ENCODE measurements around the gene NUP43. TPM values are rescaled to one million over a fixed set of nuclear protein-coding genes. Genes with fewer than 3 reads are reported as not detected.
A peak's percentile ranks its signal among the peaks of the same experiment; 100 is the strongest.

The NUP43 gene
- total RNA-seq, 2 donors from 2014 or later: 53.3 to 73.2 TPM

DNA sequence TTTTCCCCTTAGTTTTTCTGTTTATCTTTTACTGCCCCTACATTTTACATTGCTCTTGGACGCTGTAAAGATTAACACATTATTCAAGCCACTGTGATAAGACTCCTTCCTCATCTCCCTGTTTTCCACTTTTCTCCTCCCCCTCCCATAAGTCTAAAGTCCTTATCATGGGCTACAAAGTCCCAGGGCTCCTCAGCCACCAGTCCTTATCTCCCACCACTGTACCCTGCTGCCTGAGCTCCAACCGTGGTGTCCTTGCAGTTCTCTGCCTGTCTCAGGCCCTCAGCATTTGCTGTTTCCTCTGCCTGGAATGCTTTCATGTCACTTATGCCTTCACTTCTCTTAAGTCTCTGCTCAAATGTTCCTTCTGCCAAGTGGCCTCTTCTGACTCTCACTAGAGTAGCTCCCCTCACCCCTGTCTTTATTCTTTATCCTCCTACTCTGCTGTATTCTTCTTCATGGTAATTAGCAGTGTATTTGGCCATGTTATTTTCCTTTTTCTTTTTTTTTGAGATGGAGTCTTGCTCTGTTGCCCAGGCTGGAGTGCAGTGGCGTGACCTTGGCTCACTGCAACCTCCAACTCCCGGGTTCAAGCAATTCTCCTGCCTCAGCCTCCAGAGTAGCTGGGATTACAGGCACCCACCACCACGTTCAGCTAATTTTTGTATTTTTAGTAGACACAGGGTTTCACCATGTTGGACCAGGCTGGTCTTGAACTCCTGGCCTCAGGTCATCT, 17.7 kb downstream of the NUP43 start:
- Mint-ChIP-seq H3K4me1 (ENCODE audit: low read depth in 2 of 2) (peaks cover 8 to 11% of the 10 kb centered on the region in 2 donors), H3K27me3 (no peaks in the 10 kb centered on the region), H3K27ac (peak overlapping the region; percentile 4 to 71), H3K9me3 (no peaks in the 10 kb centered on the region), H3K36me3 (no peaks in the 10 kb centered on the region), H3K4me3 (no peak overlapping the region)
- ATAC-seq (no peak), DNase-seq (ENCODE audit: low spot score) (no peak)

DNA sequence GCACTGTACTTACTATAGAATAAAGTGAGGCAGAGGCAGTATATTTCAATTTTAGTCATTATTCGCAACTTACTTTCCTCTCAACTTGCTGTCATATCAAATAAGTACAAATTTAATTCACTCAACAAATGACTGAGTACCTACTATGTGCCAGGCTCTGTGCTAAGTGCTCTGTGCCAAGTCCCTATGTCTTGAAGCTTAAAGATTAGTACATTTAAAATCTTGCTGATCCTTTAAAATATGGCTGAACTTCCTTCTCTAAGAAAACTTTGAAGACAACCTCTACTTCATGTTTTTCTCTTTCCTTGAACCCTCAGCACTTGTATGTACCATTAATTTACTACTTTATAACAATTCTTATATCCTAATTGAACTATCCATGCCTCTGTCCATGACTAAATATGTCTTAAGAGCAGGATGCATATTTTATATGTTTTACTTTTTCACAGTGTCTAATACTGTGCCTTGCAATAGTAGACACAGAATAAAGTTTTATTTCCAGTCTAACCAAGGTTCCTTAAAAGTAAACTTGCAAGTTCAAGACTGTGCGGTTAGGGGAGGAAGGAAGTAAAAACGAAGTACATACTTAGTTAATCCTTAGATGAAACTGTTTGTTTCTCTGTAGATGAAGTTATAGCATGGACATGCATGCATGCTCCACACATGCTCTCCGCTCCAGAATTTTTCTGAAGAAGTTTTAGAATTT, 18.4 kb downstream of the NUP43 start:
- Mint-ChIP-seq H3K36me3 (no peaks in the 10 kb centered on the region), H3K27me3 (no peaks in the 10 kb centered on the region), H3K4me1 (ENCODE audit: low read depth in 2 of 2) (peaks cover 8 to 11% of the 10 kb centered on the region in 2 donors), H3K9me3 (no peaks in the 10 kb centered on the region), H3K27ac (peak overlapping the region; percentile 4 to 71), H3K4me3 (no peak overlapping the region)
- DNase-seq (ENCODE audit: low spot score) (no peak), ATAC-seq (no peak)

DNA sequence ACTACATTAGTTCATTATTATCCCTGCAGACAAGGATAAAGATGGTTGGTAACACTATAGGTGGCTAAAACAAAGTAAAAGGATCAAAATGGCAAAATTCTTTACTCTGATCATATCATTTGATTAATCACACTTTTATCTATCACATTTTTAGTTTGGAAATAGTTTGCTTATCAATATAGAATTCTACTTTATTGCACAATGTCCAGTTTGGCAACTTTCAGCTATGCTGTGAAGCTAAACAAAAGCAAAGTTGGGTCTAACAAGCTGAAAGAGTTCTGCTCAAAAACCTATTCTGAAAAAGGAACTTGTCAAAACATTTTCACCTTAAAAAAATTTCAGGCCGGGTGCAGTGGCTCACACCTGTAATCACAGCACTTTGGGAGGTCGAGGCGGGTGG, 20.5 kb downstream of the NUP43 start:
- Mint-ChIP-seq H3K9me3 (no peaks in the 10 kb centered on the region), H3K4me3 (no peak overlapping the region), H3K4me1 (ENCODE audit: low read depth in 2 of 2) (peaks cover 8 to 11% of the 10 kb centered on the region in 2 donors), H3K27ac (no peak overlapping the region), H3K27me3 (no peaks in the 10 kb centered on the region), H3K36me3 (no peaks in the 10 kb centered on the region)
- ATAC-seq (no peak), DNase-seq (ENCODE audit: low spot score) (no peak)

DNA sequence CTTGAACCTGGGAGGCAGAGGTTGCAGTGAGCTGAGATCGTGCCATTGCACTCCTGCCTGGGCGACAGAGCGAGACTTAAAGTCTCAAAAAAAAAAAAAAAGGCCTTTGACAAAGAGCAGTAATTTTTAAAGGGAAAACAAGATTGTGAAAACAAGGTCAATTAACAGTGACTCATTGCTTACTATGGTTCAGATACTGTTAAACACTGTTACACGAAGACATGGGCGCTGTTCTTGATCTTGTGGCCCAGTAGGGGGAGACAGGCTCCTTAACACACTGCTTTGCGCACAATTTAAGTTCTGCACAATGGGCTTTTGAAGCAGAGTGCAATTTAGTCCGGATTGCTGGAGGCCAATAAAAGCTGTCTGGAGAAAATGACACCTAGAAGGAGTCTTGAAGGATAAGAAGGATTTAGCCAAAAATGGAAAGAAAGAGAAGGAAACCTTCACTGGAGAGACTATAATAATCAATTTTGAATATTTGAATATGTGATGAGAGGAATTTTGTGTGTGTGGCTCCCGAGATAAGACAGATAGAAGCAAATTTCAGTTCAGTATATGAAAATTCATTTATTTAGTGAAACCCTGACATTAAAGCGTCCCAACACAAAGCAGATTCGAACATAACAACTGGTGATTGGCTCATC, 22.4 kb downstream of the NUP43 start:
- H3K36me3 Mint-ChIP-seq: no peaks in the 10 kb centered on the region
- no peak overlapping the region for H3K27ac Mint-ChIP-seq
- no peaks in the 10 kb centered on the region for H3K9me3 Mint-ChIP-seq
- DNase-seq (ENCODE audit: low spot score) (no peak), ATAC-seq (peak; percentile 61 to 82)
- no peak overlapping the region for H3K4me3 Mint-ChIP-seq
- peaks cover 8 to 14% of the 10 kb centered on the region in 2 donors for H3K4me1 Mint-ChIP-seq (ENCODE audit: low read depth in 2 of 2)
- no peaks in the 10 kb centered on the region for H3K27me3 Mint-ChIP-seq

DNA sequence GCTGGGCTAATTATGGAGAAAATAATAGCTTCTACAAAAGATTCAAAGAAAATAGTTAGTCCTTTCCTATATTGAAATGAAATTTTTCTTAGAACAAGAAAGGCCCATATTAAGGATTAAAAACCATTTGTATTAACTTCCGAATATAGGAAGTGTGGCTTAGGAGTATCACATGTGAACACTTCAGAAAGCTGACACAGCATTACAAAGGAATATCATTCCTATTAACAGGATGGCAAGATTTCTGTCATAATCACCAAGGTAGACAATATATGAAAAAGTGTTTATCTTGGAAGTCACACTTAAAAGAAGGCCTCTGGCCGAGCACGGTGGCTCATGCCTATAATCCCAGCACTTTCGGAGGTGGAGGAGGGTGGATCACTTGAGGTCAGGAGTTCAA, 23.1 kb downstream of the NUP43 start:
- no peaks in the 10 kb centered on the region for H3K36me3 Mint-ChIP-seq
- ATAC-seq: no peak

DNA sequence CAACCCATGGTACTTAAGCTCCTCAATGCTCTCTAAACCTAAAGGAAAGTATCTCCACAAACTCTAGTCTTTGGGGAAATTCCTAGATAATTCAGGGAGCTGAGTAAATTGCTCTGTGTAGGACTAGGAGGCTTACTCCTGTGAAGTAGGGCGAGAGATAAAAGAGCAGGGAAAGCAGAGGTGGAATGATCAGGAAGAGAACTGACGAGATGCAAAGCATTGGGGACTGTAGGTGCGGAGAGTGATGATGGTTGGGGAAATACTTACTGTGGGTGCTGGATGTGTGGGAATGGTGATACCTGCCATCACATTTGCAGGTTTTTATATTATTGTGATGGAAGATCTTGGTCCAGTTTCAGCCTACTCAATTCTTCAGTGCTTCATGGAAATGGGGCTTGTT, 26.8 kb downstream of the NUP43 start:
- no peaks in the 10 kb centered on the region for H3K27me3 Mint-ChIP-seq

More for the DNA sequence above, 23.1 kb downstream of the NUP43 start:
- no peaks in the 10 kb centered on the region for H3K27me3 Mint-ChIP-seq
- no peak for DNase-seq (ENCODE audit: low spot score)
- no peak overlapping the region for H3K27ac Mint-ChIP-seq
- peaks cover 5 to 12% of the 10 kb centered on the region in 2 donors for H3K4me1 Mint-ChIP-seq (ENCODE audit: low read depth in 2 of 2)
- H3K4me3 Mint-ChIP-seq: no peak overlapping the region
- H3K9me3 Mint-ChIP-seq: no peaks in the 10 kb centered on the region

DNA sequence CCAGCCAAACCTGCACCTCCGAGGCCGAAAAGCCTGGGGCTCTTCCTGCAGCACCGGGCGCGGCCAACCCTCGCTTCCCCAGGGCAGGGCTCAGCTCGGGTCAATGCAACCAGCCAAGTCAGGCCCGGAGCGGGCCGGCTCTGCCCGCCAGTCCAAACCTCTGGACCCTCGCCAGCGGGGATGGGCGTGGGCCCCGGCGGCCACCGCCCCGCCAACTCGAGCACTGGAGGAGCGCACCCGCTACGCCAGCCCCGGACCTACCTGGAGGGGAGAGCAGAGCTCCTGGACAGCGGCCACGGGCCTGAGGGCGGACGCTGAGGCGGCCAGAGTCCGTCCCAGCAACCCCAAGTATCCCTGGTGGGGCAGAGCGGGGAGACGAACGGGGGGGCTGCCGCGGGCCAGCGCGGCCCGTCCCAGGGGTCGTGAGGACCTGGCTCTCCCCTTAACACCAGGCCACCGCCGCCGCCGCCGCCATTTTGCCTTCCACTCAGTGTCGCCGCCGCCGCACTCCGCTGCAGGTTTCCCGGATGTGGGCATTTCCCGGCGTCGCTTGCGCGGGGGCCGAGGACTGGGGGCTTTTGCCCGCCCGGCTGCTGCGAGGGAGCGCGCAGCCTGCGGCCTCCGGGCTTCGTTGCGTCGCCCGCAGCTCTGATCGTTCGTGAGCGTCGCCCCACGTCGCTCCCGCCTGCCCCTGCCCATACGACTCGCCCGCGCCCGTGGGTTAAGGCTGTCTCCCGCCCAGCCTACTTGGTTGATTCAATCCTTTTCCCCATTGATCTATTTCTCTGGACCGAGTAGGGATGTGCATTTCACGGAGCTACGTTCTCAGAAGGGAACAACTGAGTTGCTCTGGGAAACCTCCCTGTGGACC, 28.5 kb downstream of the NUP43 start, which contains the start of gene LATS1:
Gene LATS1, minus strand, starts transcription at position 514 of the 871 bp plus-strand sequence. CDS start 15,975 bp downstream, outside the sequence.
- H3K27me3 Mint-ChIP-seq: no peaks in the 10 kb centered on the region
- peak; percentile 94 for DNase-seq (ENCODE audit: low spot score)
- peaks cover 19 to 28% of the 10 kb centered on the region in 2 donors for H3K4me1 Mint-ChIP-seq (ENCODE audit: low read depth in 2 of 2)
- peak; percentile 96 to 97 for ATAC-seq
- H3K4me3 Mint-ChIP-seq: peak within 1 kb of the TSS; percentile 100
- H3K27ac Mint-ChIP-seq: peak within 1 kb of the TSS; percentile 94 to 96
- H3K36me3 Mint-ChIP-seq: peaks cover 4% of the 10 kb centered on the region
- H3K9me3 Mint-ChIP-seq: no peaks in the 10 kb centered on the region

More for the DNA sequence above, 26.8 kb downstream of the NUP43 start:
- H3K4me3 Mint-ChIP-seq: peak overlapping the region; percentile 30
- H3K9me3 Mint-ChIP-seq: no peaks in the 10 kb centered on the region
- peaks cover 19 to 28% of the 10 kb centered on the region in 2 donors for H3K4me1 Mint-ChIP-seq (ENCODE audit: low read depth in 2 of 2)
- no peak for ATAC-seq
- no peak overlapping the region for H3K27ac Mint-ChIP-seq
- no peak for DNase-seq (ENCODE audit: low spot score)
- H3K36me3 Mint-ChIP-seq: peaks cover 4% of the 10 kb centered on the region

DNA sequence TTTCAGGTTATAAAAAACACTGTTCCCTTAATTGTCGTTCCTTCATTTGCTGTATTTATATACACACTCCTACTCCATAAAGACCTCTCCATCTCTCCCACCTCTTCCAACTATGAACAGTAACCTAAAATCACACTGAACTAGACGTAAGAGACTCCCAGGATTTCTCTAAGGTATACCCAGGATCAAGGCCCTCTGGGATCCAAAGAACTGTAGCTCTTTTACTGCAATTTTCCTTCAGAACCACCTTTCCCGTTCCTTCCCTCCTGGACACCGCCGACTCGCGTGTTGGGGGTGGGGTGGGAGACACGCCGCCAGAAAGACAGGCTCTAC, 29.1 kb downstream of the NUP43 start:
- H3K9me3 Mint-ChIP-seq: no peaks in the 10 kb centered on the region
- no peaks in the 10 kb centered on the region for H3K27me3 Mint-ChIP-seq
- peaks cover 4% of the 10 kb centered on the region for H3K36me3 Mint-ChIP-seq
- peak overlapping the region; percentile 94 to 96 for H3K27ac Mint-ChIP-seq
- H3K4me1 Mint-ChIP-seq (ENCODE audit: low read depth in 2 of 2): peaks cover 19 to 28% of the 10 kb centered on the region in 2 donors
- ATAC-seq: no peak
- peak overlapping the region; percentile 100 for H3K4me3 Mint-ChIP-seq
- DNase-seq (ENCODE audit: low spot score): no peak

DNA sequence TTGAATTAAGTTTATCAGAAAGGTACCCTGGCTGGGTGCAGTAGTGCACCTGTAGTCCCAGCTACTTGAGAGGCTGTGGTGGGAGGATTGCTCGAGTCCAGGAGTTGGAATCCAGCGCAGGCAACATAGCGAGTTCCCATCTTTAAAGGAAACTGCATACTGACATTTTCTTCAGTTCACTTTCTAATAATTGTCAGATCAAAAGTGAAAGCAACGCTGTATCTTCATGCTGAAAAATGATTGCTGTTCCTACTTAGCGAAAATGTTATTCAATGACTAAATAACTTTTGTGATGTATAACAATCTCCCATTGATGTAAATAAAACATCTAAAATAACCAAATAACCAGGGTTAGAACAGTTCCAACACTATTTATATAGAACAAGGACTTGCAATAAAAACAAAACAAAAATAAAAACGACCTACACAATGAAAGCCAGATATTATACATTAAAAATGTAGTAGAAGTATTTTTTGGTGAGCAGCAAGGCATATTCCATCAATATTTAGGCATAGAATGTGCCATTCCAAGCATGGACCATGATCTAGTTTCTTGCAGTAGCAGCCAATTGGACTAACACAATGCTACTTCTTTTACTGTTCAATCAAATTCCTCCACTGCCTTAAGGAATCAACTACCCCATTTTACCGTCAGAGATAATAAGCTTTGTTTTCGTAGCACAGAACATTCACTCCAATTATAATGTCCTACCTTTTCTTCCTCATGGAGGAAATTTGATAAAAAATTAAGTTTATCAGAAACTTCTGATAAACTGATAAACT, 30.0 kb downstream of the NUP43 start:
- no peaks in the 10 kb centered on the region for H3K27me3 Mint-ChIP-seq
- DNase-seq (ENCODE audit: low spot score) (no peak), ATAC-seq (no peak)
- H3K4me1 Mint-ChIP-seq (ENCODE audit: low read depth in 2 of 2): peaks cover 23 to 34% of the 10 kb centered on the region in 2 donors
- peak overlapping the region; percentile 94 to 96 for H3K27ac Mint-ChIP-seq
- H3K36me3 Mint-ChIP-seq: peaks cover 4% of the 10 kb centered on the region
- no peaks in the 10 kb centered on the region for H3K9me3 Mint-ChIP-seq
- peak overlapping the region; percentile 100 for H3K4me3 Mint-ChIP-seq

DNA sequence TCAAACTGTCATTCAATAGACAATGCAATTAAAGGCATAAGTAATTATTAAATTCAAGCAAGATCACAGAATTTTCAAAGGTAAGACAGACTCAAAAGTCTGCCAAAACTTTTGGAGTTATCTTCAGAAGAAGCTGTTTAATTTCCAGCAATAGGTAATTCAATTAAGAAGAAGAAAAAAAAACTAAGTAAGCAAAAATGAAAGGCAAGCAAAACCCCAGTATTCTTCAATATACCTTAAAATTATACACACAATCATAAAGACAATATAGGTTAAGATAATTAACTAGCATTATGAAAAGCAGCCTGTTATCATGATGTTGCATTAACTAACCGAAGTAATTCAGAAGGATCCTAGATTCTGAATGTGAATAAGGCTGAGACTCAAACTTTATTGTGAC, 31.9 kb downstream of the NUP43 start:
- ATAC-seq (no peak), DNase-seq (ENCODE audit: low spot score) (no peak)
- Mint-ChIP-seq H3K27me3 (no peaks in the 10 kb centered on the region), H3K4me3 (no peak overlapping the region), H3K4me1 (ENCODE audit: low read depth in 2 of 2) (peaks cover 37 to 46% of the 10 kb centered on the region in 2 donors), H3K27ac (no peak overlapping the region), H3K36me3 (peaks cover 4% of the 10 kb centered on the region), H3K9me3 (no peaks in the 10 kb centered on the region)

DNA sequence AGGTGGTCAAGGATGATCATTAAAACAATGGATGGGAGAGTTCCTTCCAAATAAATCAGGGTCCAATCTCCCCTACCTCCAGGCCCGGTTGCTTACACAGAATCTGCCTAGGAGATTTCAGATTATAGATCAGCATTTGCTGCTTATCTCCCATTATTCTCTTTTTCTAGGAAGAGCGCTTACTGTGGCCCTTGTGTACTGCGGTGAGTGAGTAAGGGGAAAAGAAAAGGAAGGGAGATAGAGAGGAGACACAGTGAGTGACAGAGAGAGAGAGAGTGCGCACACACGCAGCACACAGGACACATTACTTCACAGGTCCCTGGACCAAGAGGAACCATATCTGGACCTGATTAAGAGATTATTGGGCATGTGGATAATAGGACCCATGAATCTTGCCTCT, 34.6 kb downstream of the NUP43 start:
- no peak overlapping the region for H3K4me3 Mint-ChIP-seq
- ATAC-seq: no peak
- H3K36me3 Mint-ChIP-seq: no peaks in the 10 kb centered on the region
- H3K9me3 Mint-ChIP-seq: no peaks in the 10 kb centered on the region
- H3K4me1 Mint-ChIP-seq (ENCODE audit: low read depth in 2 of 2): peaks cover 36 to 39% of the 10 kb centered on the region in 2 donors
- no peak for DNase-seq (ENCODE audit: low spot score)
- no peaks in the 10 kb centered on the region for H3K27me3 Mint-ChIP-seq
- H3K27ac Mint-ChIP-seq: no peak overlapping the region

DNA sequence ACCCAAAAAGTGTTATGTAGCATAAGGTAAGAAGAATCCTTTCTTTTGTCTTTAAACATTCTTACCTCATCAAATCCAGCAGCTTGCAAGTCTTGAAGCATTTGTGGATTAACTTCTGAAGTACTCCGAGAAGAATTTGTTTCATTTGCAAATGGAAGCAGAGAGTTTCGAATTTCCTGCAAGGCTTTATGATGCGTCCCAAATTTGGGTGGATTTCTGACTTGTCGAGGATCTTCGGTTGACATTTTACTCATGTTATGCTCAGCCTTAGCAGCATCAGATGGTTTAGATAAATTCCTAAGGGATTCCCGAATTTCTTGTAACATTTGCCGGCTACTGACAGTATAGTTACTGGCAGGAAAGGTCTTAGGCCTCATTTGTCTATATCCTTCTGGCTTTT, 44.6 kb downstream of the NUP43 start:
- Mint-ChIP-seq H3K27ac (no peak overlapping the region), H3K9me3 (no peaks in the 10 kb centered on the region), H3K36me3 (no peaks in the 10 kb centered on the region), H3K27me3 (no peaks in the 10 kb centered on the region), H3K4me1 (ENCODE audit: low read depth in 2 of 2) (peaks cover 18 to 22% of the 10 kb centered on the region in 2 donors), H3K4me3 (no peak overlapping the region)
- no peak for ATAC-seq
- no peak for DNase-seq (ENCODE audit: low spot score)

DNA sequence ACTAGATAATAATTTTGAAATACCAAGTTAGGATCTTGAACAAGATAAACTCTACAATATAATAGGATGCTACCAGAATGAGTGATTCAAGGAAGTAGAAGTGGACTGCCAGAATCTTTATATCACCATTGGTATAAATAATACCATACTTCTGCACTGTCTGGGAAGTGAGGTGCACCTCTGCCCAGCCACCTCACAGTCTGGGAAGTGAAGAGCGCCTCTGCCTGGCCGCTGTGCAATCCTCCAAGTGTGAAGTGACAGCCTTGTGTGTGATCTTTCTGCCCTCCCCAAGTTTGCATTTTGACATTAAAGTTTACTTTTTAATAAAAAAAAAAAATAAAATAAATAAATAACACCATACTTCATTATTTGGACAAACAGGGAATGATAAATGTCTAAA, 47.2 kb downstream of the NUP43 start:
- no peak overlapping the region for H3K27ac Mint-ChIP-seq
- ATAC-seq (no peak), DNase-seq (ENCODE audit: low spot score) (no peak)
- H3K4me3 Mint-ChIP-seq: no peak overlapping the region
- H3K36me3 Mint-ChIP-seq: no peaks in the 10 kb centered on the region
- H3K27me3 Mint-ChIP-seq: no peaks in the 10 kb centered on the region
- no peaks in the 10 kb centered on the region for H3K9me3 Mint-ChIP-seq
- peaks cover 9 to 12% of the 10 kb centered on the region in 2 donors for H3K4me1 Mint-ChIP-seq (ENCODE audit: low read depth in 2 of 2)
